Pericardium fibroblast (primary cell): ENCODE results near the gene HHLA2. TPM values are rescaled to one million over a fixed set of nuclear protein-coding genes. Genes with fewer than 3 reads are reported as not detected.

ENCODE experiments used
- total RNA-seq: library from RNA; depleted of rRNA; stranded (reverse); fragments of >200 nt; gene quantifications from 2 replicates; pipeline ENCODE4 v1.2.3, GENCODE V29; 2015

Gene HHLA2
- total RNA-seq = not detected in 2 replicates

GRCh38 chr3:108296239-108296638, at the start of gene HHLA2:
TSS of gene HHLA2 (plus strand) at chr3:108296548. CDS start at chr3:108351814, 55,266 bp downstream.

Other genes starting within 250 kb of the HHLA2 start
- 36.8 and 40.2 TPM in 2 replicates for gene CD47, start 205.5 kb upstream of the HHLA2 start, total RNA-seq
- 28.0 and 60.1 TPM in 2 replicates for gene IFT57, start 74.1 kb upstream of the HHLA2 start, total RNA-seq
- 2.0 TPM in 2 replicates for gene MYH15, start 214.0 kb downstream of the HHLA2 start, total RNA-seq